Adrenal gland (tissue), 12 donors: ENCODE data around the gene FOXC1. TPM values are rescaled to one million over a fixed set of nuclear protein-coding genes. Genes with fewer than 3 reads are reported as not detected.

Source experiments
- DNase-seq, 7 donors: peaks; one replicate each; pipeline ENCODE4 v3.0.0-alpha.2; 2019 to 2020
- H3K27ac ChIP-seq, 5 donors: fragments of 200-600 bp; sonication (generic) in 4 of 5; 1 replicate in 3 of 5; 2 replicates in 2 of 5; pipeline versions ENCODE4 v1.5.1 to v1.8.0; 2016 to 2020; ENCODE audit warnings: mild to moderate bottlenecking in 1 of 5
- H3K27me3 ChIP-seq: fragments of 200-600 bp; 2 replicates; pipeline ENCODE4 v1.8.0; 2021
- H3K36me3 ChIP-seq, 2 donors: fragments of 200-600 bp; replicated peaks in 1 of 2; 1 replicate in 1 of 2; 2 replicates in 1 of 2; pipeline versions ENCODE4 v1.5.1 to v1.8.0; 2018 to 2022
- H3K4me1 ChIP-seq, 2 donors: fragments of 200-600 bp; replicated peaks in 1 of 2; 1 replicate in 1 of 2; 2 replicates in 1 of 2; pipeline versions ENCODE4 v1.5.1 to v1.8.0; 2018 to 2021
- H3K4me3 ChIP-seq, 4 donors: fragments of 200-600 bp; sonication (generic) in 3 of 4; one replicate each; pipeline ENCODE4 v1.5.1; 2016 to 2018
- H3K9me3 ChIP-seq, 3 donors: fragments of 200-600 bp; sonication (generic) in 1 of 3; replicated peaks in 1 of 3; 1 replicate in 2 of 3; 2 replicates in 1 of 3; pipeline versions ENCODE4 v1.5.1 to v1.8.0; 2016 to 2021
- POLR2A ChIP-seq, 2 donors: fragments of 450-650 bp; IDR thresholded peaks; one replicate each; pipeline ENCODE4 v1.6.1; 2017; ENCODE audit warnings: antibody characterized with exemption in 2 of 2, mild to moderate bottlenecking in 2 of 2, moderate library complexity in 1 of 2
- WGBS, 4 donors: extraction: QIAGEN DNeasy Blood & Tissue Kit in 2 of 4; methylation state at CpG; one replicate each; pipeline versions ENCODE4 v1.1.5 to v1.1.7; 2013 to 2017; 5-methylcytosine and 5-hydroxymethylcytosine counted together
- intact Hi-C, 2 donors: fragments of 100-400 bp; cut with DNase I; formaldehyde crosslinking; loops; one replicate each; pipeline versions ENCODE4 v1.14.1 to v1.15.0; 2022 to 2023
- polyA plus RNA-seq, 3 donors: library from polyadenylated mRNA; stranded (reverse); fragments of 200-250 nt in 2 of 3; fragments of 350-450 nt in 1 of 3; fragmentation: Illumina TruSeq in 1 of 3; extraction: RNeasy Lipid Tissue Mini Kit (QIAGEN cat#74804) in 1 of 3; gene quantifications; one replicate each; pipeline ENCODE4 v1.2.3, GENCODE V29; 2013 to 2014
- total RNA-seq, 9 donors: library from RNA; depleted of rRNA in 4 of 9; stranded (reverse); fragments of >200 nt in 4 of 9; fragments of 120-200 nt in 1 of 9; fragmentation: NEBNext Ultra II Directional in 1 of 9; extraction: Animal tissue kit (Norgen Biotek cat#: 25700) in 1 of 9; gene quantifications; one replicate each; pipeline versions ENCODE4 v1.1.0 to v1.2.4, GENCODE V29; 2013 to 2023
- TF ChIP-seq, protein P1 (sequence below), 6 experiments: fragments of 450-650 bp in 4 of 6; fragments of 200-600 bp in 2 of 6; sonication (generic) in 1 of 6; IDR thresholded peaks; 1 replicate in 5 of 6; 2 replicates in 1 of 6; pipeline versions ENCODE4 v1.5.1 to v1.8.0; 2016 to 2021; ENCODE audit warnings: antibody characterized with exemption in 6 of 6, mild to moderate bottlenecking in 2 of 6, moderate library complexity in 1 of 6
- donor health status: healthy with polysubstance abuse.
- donor health status: Bipolar disorder and iron deficiency.
- donor health status: DM: yes; HTN: yes; CAD: no.
- donor health status: DM: no; HTN: no; CAD: no.
- donor health status: DM: no; HTN: no; CAD: no.
- donor health status: DM: yes; HTN: yes; CAD: no.

The FOXC1 gene
- total and polyA plus RNA-seq, 12 donors: 2.7 to 13.2 (median 5.4) TPM

- Histone ChIP-seq H3K27ac (peak overlapping the region in 2 of 5 donors; percentile 59 to 83), H3K27me3 (peaks cover 20% of the 10 kb centered on the region), H3K4me3 (no peak overlapping the region), H3K4me1 (peaks cover 0 to 6% of the 10 kb centered on the region in 2 donors), H3K36me3 (no peaks in the 10 kb centered on the region), H3K9me3 (no peaks in the 10 kb centered on the region)
- 80 to 87% (median 83%) methylated on average over 20 to 21 of the region's 21 CpGs for WGBS, 4 donors
- intact Hi-C loops: no loop called here
- TF ChIP-seq, protein P1, sequence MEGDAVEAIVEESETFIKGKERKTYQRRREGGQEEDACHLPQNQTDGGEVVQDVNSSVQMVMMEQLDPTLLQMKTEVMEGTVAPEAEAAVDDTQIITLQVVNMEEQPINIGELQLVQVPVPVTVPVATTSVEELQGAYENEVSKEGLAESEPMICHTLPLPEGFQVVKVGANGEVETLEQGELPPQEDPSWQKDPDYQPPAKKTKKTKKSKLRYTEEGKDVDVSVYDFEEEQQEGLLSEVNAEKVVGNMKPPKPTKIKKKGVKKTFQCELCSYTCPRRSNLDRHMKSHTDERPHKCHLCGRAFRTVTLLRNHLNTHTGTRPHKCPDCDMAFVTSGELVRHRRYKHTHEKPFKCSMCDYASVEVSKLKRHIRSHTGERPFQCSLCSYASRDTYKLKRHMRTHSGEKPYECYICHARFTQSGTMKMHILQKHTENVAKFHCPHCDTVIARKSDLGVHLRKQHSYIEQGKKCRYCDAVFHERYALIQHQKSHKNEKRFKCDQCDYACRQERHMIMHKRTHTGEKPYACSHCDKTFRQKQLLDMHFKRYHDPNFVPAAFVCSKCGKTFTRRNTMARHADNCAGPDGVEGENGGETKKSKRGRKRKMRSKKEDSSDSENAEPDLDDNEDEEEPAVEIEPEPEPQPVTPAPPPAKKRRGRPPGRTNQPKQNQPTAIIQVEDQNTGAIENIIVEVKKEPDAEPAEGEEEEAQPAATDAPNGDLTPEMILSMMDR (IDR thresholded peaks at IDR 0.05): no peak
- TF ChIP-seq POLR2A (IDR thresholded peaks at IDR 0.05): no peak
- no peak for DNase-seq
Measured at GRCh38 chr6:1617466-1618310, 8.0 kb downstream of the FOXC1 start.

DNA sequence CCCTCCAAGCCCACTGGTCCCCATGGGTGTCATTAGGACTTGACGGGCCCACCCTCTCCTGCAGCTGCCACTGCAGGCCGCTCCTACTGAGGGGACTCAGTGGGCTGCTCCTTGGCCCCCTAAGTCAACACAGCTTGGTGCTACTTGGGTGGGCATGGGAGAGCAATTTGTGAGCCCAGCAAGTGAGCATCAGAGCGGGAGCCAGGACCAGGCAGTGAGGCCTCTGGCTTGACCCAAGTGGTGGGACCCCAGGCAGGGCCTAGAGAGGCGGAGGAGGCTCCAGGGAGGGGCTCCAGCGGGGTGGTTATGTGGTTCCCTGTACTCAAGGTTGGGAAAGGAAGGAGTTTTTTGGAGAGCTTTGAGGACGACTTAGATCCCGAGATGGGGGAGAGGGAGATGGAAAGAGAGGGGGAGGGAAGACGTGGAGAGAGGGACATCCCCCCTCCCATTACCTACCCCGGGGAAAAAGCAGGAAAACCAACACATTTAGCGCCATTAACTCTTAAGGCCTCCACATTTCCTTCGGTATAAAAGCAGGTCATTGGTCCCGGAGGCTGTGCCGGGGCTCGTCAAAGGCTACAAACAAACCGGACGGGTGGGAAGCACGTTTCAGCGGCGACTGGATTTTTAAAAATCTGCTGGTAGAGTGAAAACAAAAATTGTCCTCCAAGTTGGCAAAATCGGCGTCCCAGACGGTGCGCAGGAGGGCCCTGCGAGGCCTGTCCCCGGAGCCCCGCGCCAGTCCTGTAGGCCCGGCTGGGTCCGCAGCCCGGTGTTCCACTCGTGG, 8.8 kb downstream of the FOXC1 start:
- Histone ChIP-seq H3K36me3 (no peaks in the 10 kb centered on the region), H3K27me3 (peaks cover 16% of the 10 kb centered on the region), H3K4me3 (no peak overlapping the region), H3K4me1 (peaks cover 0 to 6% of the 10 kb centered on the region in 2 donors), H3K9me3 (no peaks in the 10 kb centered on the region), H3K27ac (peak overlapping the region in 2 of 5 donors; percentile 59 to 83)
- WGBS, 4 donors: 71 to 79% (median 78%) methylated on average over 18 to 31 of the region's 31 CpGs
- peak in 1 of 7 donors; percentile 4 for DNase-seq
- TF ChIP-seq, protein P1 (IDR thresholded peaks at IDR 0.05): no peak
- intact Hi-C loops: no loop called here

- Histone ChIP-seq H3K27me3 (peaks cover 15% of the 10 kb centered on the region), H3K27ac (peak overlapping the region in 2 of 5 donors; percentile 59 to 83), H3K4me3 (no peak overlapping the region), H3K36me3 (no peaks in the 10 kb centered on the region), H3K9me3 (no peaks in the 10 kb centered on the region), H3K4me1 (peaks cover 0 to 10% of the 10 kb centered on the region in 2 donors)
- WGBS, 4 donors: 25 to 52% (median 49%) methylated on average over 14 to 40 of the region's 40 CpGs
- intact Hi-C loops: no loop called here
- TF ChIP-seq, protein P1 (IDR thresholded peaks at IDR 0.05): no peak
- no peak for TF ChIP-seq POLR2A (IDR thresholded peaks at IDR 0.05)
- DNase-seq: no peak
Measured at GRCh38 chr6:1619098-1619672, 9.5 kb downstream of the FOXC1 start.
